T-helper 1 cell (primary cell): ENCODE measurements around the gene LSP1.

ENCODE experiments used
- DNase-seq, 5 donors: peaks; one replicate each; pipeline ENCODE4 v3.0.0-alpha.2; 2012 to 2020

The LSP1 gene

DNA sequence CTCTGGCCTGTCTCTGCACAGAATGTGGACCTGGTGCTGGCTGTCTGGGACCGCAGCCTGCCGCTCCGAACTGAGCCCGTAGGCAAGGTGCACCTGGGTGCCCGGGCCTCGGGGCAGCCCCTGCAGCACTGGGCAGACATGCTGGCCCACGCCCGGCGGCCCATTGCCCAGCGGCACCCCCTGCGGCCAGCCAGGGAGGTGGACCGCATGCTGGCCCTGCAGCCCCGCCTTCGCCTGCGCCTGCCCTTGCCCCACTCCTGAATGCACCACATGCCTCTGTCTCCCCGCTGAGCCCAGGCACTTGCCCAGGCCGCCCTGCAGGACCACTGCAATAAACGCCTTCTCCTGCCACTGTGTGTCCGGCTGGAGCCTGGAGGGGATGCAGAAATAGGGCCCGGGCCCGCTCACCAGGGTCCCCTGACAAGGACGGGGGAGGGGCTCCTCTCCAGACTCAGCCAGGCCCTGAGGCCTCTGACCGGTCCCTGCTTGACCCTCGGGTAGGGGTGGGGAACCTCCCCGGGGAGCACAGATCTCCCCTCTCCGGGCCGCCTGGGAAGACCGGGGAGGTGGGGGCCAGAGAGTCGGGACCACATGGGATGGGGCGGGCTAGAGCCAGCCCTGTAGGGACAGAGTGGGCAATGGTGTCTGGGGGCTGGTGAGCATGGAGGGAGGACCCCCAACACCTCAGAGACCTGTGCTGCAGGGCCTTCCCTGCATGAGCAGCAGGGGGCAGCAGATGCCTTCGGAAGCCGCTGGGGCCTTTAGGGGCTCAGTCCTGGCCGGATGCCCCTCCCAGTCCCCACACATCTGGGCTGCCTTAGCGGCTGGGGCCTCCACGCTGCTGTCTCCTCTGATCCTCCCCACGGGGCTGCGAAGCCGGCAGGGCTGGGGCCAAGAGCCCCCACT is 15.5 kb upstream of the LSP1 start:
- DNase-seq = peak; percentile 55 to 75 (median 73)

- no peak for DNase-seq
These were observed 14.8 kb upstream of the LSP1 start for GRCh38 chr11:1838077-1838425.

DNA sequence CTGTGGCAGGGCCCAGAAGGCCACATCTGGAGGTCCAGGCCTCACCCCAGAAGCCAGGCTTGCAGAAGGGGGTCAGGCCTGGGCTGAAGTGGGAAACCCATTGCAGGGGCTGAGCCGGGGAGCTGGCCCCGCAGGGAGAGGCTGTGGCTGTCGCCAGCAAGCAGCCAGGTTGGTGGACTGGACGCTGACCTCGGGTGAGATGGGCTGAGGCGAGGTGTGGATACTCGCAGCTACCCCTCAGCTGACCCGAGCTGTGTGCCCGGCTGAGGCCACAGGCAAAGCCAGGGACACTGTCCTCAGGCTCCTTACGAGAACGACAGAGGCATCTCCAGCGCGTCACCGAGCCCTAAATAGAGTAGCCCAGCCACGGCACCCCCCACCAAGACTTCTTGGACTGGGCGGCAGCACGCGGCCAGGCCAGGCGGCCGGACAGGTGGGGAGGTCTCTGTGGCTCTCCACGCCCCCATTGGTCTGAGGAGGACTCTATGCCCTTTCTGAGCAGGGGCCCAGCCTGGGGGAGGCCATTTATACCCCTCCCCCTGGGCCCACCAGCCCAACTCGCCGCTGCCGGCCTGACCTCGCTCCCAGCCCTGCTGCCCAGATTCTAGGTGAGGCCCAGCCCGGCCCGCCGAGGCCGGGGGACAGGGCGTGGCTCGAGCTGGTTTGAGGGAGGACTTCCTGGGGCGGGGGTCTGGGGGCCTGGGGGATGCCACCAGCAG is 14.3 kb upstream of the LSP1 start, which contains the start of gene TNNI2:
TSS of gene TNNI2 (plus strand) at position 556 of the 719 bp plus-strand sequence. CDS start 716 bp downstream, outside the sequence.
- DNase-seq = peak in 2 of 5 donors; percentile 2 to 4

- peak in 1 of 5 donors; percentile 0 for DNase-seq
These were observed 13.5 kb upstream of the LSP1 start for GRCh38 chr11:1839204-1839923.

DNA sequence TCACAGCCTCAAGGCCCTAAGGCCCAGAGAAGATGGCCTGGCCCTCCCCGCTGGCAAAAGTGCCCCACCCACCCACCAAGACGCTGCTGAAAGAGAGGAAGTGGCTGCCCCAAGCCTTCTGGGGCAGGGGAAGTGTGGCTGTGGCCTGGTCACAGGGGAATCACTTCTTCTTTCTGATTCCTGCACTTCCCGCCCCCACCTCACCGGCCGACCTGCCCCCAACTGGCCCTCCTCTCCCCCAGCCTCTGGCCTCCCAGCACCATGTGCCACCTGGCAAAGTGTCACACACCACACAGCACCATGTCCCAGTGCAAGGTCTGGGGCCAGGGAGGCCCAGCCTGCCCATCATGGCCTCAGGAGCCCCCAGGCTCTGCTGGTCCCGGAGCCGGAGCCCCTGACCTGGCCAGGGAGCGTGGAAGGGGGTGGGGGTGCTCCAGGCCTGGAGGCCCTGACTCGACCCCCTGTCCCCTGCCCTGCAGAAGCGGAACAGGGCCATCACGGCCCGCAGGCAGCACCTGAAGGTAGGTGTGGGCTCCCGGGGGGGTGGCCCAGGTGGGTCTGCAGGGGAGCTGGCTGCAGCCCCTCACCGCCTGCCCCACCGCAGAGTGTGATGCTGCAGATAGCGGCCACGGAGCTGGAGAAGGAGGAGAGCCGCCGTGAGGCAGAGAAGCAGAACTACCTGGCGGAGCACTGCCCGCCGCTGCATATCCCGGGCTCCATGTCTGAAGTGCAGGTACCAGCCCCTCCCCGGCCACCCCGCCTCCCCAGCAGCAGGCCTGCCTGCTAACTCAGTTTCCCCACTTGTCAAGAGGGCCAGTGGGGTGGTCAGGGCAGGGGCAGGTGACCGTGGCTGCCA is 12.7 kb upstream of the LSP1 start:
- peak in 1 of 5 donors; percentile 5 for DNase-seq

DNA sequence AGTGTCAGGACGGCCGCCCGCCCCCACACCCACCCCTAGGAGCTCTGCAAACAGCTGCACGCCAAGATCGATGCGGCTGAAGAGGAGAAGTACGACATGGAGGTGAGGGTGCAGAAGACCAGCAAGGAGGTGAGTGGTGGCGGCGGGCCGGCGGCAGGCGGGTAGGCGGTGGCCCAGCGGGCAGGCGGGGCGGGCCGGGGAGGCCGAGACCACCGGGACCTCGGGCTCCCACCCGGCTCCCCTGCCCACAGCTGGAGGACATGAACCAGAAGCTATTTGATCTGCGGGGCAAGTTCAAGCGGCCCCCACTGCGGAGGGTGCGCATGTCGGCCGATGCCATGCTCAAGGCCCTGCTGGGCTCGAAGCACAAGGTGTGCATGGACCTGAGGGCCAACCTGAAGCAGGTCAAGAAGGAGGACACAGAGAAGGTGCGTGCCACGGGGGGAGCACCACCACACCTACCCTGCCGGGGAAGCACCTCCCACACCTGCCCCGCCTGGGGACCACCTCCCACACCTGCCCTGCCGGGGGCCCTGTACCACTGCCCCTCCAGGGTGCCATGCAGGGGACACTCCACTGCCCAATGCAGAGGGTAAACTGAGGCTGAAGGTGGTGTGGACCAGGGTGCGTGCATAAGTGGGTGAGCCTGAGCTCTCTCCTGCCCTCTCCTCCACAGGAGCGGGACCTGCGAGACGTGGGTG is 12.0 kb upstream of the LSP1 start:
- DNase-seq = peak in 1 of 5 donors; percentile 1

DNA sequence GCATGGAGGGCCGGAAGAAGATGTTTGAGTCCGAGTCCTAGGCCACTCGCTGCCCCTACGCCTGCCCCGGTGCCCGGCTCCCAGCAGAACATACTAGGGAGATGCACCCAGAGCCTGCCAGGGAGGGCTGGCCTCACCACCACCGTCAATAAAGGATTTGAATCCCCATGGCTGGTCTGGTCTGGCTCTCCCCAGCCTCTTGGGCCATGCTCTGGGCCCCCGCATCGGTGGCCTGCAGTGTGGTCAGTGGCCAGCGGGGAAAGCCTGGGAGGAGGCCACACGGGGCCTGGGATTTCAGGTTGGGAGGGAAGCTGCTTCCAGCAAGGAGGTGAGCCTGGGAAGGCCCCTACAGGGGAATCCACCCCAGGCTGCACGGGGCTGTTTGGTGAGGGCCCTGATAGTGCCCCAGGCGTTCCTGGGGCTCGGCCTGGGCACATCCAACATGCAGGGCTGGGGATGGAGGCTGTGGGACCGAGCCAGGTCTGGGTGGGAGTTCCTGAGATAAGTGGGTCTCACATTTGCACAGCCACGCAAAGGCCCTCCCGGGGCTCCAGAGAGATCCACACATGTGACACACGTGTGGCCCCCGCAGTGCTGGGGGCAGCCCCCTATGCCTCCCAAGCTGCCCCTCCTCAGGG is 11.3 kb upstream of the LSP1 start:
- no peak for DNase-seq

GRCh38 chr11:1842149-1843097 is 10.5 kb upstream of the LSP1 start:
- DNase-seq = no peak

DNA sequence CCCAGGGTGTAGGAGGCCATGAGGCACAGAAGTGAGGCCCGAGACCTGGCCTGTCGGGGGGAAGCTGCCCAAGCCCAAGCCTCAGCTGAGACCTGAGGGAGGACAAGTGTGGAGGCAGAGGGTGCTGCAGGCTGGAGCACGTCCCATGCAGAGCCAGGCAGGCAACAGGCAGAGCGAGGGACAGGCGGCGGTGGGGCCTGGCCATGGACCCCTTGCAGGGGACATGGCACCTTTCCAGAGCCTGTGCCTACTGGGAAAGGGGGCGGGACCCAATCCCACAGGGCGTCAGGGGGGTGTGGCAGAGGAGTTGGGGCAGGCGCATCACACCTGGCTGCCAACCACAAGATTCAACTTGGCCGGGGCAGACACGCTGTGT is 9.8 kb upstream of the LSP1 start:
- DNase-seq = no peak

DNA sequence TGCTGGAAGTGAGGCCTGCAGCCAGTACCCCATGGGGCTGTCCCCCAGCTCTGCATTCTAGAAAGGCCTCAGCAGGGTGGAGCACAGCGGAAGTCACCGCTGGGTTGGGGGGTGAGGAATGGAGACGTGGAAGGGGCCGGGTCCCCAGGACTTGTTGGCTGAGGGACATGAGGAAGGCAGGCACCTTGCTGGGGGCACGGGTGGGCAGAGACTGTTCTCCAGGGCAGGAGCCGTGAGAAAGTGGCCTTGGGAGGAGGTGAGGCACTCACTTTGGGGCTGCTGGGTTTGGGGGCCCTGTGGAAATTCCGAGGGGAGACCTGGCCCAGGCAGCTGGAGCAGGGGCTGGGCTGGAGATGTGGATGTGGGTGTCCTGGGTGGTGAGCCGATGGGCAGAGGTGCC is 9.1 kb upstream of the LSP1 start:
- no peak for DNase-seq

GRCh38 chr11:1844221-1845094 is 8.4 kb upstream of the LSP1 start:
- peak in 1 of 5 donors; percentile 64 for DNase-seq

- no peak for DNase-seq
These were observed 7.8 kb upstream of the LSP1 start for GRCh38 chr11:1845095-1845429.

GRCh38 chr11:1845561-1846452 is 7.1 kb upstream of the LSP1 start:
- no peak for DNase-seq

GRCh38 chr11:1846453-1846932 is 6.4 kb upstream of the LSP1 start:
- DNase-seq = no peak

DNA sequence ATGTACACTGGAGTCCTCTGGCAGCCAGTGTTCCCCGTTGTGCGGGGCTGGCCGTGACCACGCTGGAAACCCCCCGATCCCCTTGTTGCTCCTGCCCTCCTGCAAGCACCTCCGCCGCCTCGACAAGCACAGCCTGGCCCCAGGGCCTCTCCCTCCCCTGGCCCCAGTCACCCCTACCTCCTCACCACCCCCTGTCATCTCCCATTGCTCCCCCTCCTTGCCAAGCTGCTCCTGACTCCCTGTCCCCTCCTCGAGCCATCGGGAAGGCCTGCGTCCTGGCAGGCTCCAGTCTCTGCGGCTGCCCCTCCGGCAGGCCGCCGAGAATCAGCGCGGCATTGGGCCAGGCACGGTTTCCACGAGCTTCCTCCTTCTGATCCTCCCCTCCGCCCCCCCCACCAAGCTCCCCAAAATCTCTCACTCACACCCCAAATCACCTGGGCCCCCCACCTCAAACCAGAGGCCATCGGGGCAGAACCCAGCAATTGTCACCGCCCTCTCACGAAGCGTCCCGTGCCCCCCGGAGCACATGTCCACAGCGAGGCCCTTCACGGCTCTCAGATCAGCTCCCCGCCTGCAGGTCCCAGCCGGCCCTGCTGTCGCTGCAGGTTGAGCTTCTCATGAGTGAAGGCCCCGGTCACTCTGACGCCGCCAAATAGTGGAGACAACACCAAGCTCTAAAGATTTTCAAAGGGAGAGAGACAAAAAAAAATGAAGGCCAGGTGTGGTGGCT is 5.7 kb upstream of the LSP1 start:
- DNase-seq = no peak

DNA sequence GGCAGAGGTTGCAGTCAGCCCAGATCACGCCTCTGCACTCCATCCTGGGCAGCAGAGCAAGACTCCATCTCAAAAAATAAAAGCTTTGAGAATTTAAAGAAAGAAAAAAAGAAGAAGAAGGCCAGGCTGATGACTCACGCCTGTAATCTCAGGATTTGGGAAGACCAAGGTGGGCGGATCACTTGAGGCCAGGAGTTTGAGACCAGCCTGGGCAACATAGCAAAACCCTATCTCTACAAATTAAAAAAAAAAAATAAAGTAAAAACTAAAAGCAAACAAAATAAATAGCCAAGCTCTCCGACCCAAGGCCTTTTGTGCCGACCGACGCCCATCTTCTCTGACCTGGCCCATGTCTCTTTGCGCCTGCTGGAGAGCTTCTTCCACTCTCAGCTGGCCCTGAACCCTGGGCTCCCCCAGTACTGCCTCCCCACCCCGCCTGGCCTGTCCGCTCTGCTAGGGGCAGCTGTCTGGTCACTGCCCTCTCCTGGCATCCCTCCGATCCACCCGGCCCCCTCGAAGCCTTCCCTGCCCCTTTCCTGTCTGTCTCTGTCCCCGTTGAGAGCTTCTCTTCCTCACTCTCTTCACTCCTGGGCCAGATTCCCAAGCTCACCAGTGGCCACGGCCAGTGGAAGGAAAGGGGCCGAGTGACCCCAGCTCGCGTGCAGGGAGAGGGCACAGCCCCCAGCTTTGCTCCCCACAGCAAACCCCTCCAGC is 4.8 kb upstream of the LSP1 start:
- no peak for DNase-seq
